Measurements from ENCODE around the gene CACHD1.

Gene CACHD1

DNA sequence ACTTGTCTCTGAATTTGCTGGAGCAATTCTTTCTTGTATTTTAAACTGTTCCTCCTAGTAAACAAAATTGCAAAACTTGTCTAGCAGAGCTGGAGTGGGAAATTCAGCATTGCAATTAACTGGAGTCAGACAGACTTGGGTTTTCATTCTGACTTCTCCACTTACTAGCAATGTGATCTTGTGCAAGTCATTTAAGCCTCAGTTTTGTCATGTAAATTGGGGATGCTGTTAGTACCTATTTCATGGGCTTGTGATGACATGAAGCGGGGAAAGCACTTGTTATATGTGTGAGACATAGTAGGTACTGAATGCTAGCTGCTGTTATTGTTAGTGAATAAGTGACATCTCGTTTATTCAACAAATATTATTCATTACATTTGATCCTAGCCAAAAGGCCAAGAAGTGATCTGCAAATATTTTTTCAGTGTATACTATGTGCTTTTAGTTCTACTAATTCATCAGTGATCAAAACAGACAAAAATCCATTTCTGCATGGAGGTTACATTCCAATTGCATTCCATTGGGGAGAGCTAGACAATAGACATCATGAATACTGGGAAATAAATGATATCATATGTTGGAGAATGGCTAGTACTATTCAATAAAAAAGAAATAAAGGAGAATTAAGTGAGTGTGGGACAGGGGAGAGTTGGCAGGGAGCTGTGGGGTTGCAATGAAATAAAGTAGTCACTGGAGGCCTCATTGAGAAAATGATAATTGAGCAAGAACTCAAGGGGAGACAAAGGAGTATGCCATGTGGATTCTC lies 47.1 kb downstream of the CACHD1 start:
- TF ChIP-seq GABPA (IDR thresholded peaks at IDR 0.05; ENCODE audit: low read depth) (no peak), POLR2AphosphoS5 (IDR thresholded peaks at IDR 0.05; ENCODE audit: low read depth) (no peak)
- Histone ChIP-seq H3K27me3 (ENCODE audit: insufficient read depth, poor library complexity, severe bottlenecking) (no peaks in the 10 kb centered on the region), H3K27ac (replicated peaks) (no peak overlapping the region), H3K4me3 (replicated peaks; ENCODE audit: insufficient read depth, low read length) (no peak overlapping the region)
- DNase-seq (ENCODE audit: low read depth in 1 of 2, low spot score in 1 of 2): no peak

DNA sequence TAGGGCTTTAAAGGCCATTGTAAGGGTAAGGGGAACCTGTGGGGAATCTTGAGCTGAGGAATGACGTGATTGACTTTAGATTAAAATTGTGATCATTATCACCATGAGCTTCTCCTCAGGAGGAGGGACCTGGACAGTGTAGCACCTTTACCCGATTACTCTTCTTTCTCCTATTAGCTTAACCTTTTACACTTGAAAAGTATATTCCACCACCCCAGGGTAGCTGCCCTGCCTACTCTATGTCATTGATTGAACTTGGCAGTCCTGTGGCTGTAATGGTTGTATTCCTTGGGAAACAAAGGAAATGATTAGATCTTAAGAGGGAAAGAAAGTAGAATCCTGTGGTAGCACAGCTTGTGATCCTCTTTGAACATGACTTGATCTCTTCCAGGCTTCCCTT lies 47.7 kb downstream of the CACHD1 start:
- Histone ChIP-seq H3K4me3 (replicated peaks; ENCODE audit: insufficient read depth, low read length) (no peak overlapping the region), H3K27ac (replicated peaks) (no peak overlapping the region), H3K27me3 (ENCODE audit: insufficient read depth, poor library complexity, severe bottlenecking) (no peaks in the 10 kb centered on the region)
- DNase-seq (ENCODE audit: low read depth in 1 of 2, low spot score in 1 of 2): no peak
- TF ChIP-seq, protein P1, sequence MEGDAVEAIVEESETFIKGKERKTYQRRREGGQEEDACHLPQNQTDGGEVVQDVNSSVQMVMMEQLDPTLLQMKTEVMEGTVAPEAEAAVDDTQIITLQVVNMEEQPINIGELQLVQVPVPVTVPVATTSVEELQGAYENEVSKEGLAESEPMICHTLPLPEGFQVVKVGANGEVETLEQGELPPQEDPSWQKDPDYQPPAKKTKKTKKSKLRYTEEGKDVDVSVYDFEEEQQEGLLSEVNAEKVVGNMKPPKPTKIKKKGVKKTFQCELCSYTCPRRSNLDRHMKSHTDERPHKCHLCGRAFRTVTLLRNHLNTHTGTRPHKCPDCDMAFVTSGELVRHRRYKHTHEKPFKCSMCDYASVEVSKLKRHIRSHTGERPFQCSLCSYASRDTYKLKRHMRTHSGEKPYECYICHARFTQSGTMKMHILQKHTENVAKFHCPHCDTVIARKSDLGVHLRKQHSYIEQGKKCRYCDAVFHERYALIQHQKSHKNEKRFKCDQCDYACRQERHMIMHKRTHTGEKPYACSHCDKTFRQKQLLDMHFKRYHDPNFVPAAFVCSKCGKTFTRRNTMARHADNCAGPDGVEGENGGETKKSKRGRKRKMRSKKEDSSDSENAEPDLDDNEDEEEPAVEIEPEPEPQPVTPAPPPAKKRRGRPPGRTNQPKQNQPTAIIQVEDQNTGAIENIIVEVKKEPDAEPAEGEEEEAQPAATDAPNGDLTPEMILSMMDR (IDR thresholded peaks at IDR 0.05; ENCODE audit: insufficient read depth, low read length): no peak

DNA sequence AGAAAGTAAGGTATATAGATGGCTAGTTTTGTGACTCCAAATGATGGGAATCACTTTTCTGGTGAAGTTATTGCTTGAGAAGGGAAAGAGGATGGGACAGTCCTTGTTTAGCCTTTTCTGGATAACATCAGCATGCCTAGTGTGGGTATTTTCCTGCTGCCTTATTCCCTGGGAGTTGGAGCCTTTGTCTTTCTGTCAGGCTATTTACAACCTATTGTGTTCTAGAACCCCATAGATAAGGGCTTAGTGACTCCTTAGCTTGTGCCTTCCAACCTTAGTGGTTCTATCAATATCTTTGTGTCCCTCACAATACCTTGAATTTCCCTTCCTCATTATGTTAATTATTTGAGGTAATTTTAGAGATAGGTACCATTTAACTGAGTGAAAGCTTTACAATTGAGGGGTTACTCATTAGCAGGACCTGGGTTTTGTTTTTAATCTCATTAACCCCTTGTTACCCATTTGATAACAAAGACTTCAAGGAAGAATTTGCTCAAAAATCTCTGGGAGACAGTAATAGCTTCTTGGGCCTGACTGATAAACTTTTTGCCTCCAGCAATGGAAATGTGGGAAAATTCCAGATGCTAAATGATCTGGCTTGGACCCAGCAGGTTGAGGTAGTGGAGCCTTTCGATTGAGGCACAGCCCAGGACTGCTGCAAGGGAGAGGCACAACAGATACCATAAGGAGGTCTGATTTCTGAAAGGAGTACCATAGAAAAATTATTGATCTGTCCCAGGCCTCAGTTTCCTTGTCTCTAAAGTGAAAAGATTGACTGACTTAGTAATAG lies 49.0 kb downstream of the CACHD1 start:
- no peak for DNase-seq (ENCODE audit: low read depth in 1 of 2, low spot score in 1 of 2)
- no peak overlapping the region for H3K27ac ChIP-seq (replicated peaks)
- H3K27me3 ChIP-seq (ENCODE audit: insufficient read depth, poor library complexity, severe bottlenecking): no peaks in the 10 kb centered on the region
- TF ChIP-seq POLR2AphosphoS5 (IDR thresholded peaks at IDR 0.05; ENCODE audit: low read depth) (no peak), GABPA (IDR thresholded peaks at IDR 0.05; ENCODE audit: low read depth) (no peak), SPI1 (IDR thresholded peaks at IDR 0.05; ENCODE audit: borderline replicate concordance, low read depth) (no peak)
- TF ChIP-seq, protein P1 (IDR thresholded peaks at IDR 0.05; ENCODE audit: insufficient read depth, low read length): no peak
- TF ChIP-seq, protein P2, sequence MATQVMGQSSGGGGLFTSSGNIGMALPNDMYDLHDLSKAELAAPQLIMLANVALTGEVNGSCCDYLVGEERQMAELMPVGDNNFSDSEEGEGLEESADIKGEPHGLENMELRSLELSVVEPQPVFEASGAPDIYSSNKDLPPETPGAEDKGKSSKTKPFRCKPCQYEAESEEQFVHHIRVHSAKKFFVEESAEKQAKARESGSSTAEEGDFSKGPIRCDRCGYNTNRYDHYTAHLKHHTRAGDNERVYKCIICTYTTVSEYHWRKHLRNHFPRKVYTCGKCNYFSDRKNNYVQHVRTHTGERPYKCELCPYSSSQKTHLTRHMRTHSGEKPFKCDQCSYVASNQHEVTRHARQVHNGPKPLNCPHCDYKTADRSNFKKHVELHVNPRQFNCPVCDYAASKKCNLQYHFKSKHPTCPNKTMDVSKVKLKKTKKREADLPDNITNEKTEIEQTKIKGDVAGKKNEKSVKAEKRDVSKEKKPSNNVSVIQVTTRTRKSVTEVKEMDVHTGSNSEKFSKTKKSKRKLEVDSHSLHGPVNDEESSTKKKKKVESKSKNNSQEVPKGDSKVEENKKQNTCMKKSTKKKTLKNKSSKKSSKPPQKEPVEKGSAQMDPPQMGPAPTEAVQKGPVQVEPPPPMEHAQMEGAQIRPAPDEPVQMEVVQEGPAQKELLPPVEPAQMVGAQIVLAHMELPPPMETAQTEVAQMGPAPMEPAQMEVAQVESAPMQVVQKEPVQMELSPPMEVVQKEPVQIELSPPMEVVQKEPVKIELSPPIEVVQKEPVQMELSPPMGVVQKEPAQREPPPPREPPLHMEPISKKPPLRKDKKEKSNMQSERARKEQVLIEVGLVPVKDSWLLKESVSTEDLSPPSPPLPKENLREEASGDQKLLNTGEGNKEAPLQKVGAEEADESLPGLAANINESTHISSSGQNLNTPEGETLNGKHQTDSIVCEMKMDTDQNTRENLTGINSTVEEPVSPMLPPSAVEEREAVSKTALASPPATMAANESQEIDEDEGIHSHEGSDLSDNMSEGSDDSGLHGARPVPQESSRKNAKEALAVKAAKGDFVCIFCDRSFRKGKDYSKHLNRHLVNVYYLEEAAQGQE (IDR thresholded peaks at IDR 0.05; ENCODE audit: insufficient replicate concordance, low read depth): no peak
- no peak overlapping the region for H3K4me3 ChIP-seq (replicated peaks; ENCODE audit: insufficient read depth, low read length)

DNA sequence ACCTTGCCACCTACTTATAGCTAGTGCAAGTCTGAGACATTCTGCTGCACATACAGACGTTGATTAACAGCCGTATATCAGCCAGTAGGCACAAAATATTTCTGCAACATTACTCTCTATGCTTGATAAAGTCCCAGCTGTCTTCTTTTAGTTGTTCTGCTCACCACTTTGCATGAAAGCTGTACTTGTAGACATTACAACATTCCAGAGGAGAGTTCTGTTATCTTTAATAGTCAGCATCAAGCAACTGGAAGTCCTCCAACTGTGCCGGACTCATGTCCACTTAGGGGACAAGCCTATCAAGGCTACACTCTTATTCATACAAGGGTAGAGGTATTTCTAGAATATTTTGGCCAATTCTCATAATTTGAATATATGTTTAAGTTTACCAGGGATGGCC lies 50.0 kb downstream of the CACHD1 start:
- no peak overlapping the region for H3K4me3 ChIP-seq (replicated peaks; ENCODE audit: insufficient read depth, low read length)
- TF ChIP-seq, protein P2 (IDR thresholded peaks at IDR 0.05; ENCODE audit: insufficient replicate concordance, low read depth): no peak
- no peak for TF ChIP-seq POLR2AphosphoS5 (IDR thresholded peaks at IDR 0.05; ENCODE audit: low read depth)
- TF ChIP-seq, protein P1 (IDR thresholded peaks at IDR 0.05; ENCODE audit: insufficient read depth, low read length): no peak
- no peak for TF ChIP-seq SPI1 (IDR thresholded peaks at IDR 0.05; ENCODE audit: borderline replicate concordance, low read depth)
- no peak for TF ChIP-seq GABPA (IDR thresholded peaks at IDR 0.05; ENCODE audit: low read depth)
- H3K27me3 ChIP-seq (ENCODE audit: insufficient read depth, poor library complexity, severe bottlenecking): no peaks in the 10 kb centered on the region
- DNase-seq (ENCODE audit: low read depth in 1 of 2, low spot score in 1 of 2): no peak
- no peak overlapping the region for H3K27ac ChIP-seq (replicated peaks)

All from HL-60 (cell line).